ENCODE results near the gene ORM1.

Gene ORM1

DNA sequence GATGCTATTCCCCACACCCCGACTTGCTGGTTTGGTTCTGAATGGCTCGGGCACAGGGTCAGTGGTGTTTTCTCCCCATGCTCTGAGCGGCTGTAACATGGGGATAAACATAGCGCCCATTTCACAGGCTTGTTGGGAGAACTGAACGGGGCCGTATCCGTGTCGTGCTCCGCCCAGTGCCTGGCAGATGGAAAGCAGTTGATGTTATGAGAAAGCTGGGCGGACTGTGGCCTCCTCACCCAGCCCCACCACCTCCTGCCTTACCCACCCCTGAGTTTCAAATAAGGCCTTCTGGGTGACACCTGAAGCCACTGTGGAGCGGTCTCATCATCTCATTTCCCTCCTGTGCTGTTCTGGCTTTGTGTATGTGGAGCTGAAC, 21.3 kb downstream of the ORM1 start:
- DNase-seq (ENCODE audit: low read depth in 2 of 2) = no peak

DNA sequence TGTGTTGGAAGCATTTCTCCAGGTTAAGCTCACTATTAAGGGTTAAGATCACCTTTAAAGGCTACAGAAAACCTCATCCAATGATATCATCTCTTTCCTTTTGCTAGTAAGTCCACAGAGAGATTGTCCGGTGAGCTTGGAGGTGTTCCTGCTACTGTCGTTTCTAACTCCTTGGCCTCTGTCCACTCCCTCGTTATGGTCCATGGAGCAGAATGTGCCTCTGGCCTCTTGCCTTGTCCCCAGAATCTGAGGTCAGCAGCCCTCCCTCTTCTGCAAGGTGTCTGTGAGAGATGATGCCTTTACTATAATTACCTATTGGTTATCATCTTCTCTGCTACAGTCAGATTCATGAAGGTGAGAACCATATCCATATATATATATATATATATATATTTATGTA, 21.8 kb downstream of the ORM1 start:
- DNase-seq (ENCODE audit: low read depth in 2 of 2) = no peak

GRCh38 chr9:114345493-114346065, 22.7 kb downstream of the ORM1 start:
- DNase-seq (ENCODE audit: low read depth in 2 of 2) = no peak

DNA sequence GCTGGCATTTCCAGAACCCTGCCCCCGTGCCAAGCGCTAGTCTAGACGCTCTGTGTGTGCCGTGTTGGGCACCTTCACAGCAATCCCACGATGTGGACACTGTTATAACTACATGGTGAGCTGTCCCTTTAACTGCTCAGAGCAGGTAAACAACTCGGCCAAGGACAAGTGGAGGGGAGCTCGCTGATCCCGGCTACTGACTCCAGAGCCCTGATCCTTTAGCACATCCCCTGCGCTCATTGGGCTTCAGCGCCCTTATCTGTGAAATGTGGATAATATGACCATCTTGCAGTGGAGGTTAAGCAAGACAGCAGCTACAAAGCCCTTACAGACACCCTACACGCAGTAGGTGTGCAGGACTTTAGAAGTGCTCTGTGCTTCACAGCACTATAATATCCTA, 23.2 kb downstream of the ORM1 start:
- no peak for DNase-seq (ENCODE audit: low read depth in 2 of 2)

DNA sequence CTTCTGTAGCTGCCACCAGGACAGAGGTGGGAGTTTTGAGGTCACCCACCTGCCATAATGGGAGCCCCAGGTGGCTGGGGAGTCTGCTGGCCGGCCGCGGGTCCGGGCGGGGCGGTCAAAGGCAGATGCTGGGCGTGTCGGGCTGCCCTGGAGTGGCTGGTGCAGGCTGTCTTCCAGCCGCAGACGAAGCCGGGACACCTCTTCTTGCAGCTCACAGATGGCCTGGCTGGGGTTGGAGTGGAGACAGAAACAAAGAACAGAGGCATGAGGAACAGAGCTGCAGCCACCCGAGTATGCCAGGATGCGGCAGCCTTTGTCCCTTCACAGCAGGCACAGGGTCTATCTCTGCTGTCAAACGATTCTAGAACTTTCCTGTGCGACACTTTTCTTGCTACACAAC, 24.8 kb downstream of the ORM1 start:
- no peak for DNase-seq (ENCODE audit: low read depth in 2 of 2)

DNA sequence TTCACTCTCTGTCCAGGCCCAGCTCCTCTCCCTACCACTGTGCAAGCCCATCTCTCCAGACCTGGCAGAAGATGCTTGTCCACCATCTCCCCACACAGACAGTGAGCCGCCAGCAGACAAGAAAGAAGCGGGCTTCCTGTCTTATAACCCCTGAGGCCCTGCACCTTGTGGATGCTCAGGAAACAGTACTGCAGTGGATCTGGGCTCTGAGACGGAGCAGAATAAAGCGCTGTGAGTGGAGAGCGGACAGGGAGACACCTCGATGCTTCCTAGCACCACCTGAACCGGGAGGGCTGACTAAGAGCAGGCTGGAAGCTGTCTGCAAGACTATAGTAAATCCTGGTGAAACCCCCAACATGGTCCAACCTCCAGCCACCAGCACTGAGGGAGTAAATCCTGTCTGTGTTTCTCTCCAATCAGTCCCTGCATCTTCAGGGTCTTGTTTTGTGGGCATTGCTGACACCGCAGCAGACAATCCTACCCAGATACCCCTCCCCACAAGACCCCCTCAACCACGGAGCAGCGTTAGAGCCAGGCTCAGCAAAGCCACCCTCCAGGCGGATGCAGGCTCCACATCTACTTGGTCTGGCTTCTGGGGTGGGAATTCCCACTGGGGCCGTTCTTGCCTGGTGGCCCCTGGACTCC, 25.5 kb downstream of the ORM1 start:
- no peak for DNase-seq (ENCODE audit: low read depth in 2 of 2)

DNA sequence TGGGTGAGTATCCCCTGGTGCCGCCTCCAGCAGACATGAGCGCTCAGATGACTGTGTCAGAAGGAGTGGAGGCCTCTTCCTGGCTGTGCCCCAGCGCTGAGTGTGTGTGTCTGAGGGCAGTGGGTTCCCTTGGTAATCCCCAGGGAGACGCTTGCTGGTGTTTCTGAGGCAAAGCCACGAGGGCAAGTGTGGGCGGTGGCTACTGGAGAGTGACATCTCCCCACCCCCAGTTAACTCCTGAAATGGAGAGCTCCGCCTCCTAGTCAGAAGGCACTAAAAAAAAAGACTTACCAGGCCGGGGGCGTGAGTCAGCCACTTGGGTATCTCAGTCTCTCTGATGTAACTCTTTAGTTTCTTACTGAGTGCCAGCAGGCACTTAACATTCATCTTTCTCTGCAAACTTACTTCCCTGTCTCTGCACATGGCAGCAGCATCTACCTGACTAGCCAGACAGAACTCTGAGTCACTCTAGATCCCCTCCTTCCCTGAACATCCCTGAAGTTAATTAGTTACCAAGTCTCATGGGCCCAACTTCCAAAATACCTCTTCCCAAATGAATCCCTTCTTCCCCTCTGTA, 26.1 kb downstream of the ORM1 start:
- DNase-seq (ENCODE audit: low read depth in 2 of 2) = peak; percentile 74

GRCh38 chr9:114349713-114350480, 27.0 kb downstream of the ORM1 start:
- DNase-seq (ENCODE audit: low read depth in 2 of 2) = no peak

GRCh38 chr9:114350636-114351401, 27.9 kb downstream of the ORM1 start:
- no peak for DNase-seq (ENCODE audit: low read depth in 2 of 2)

GRCh38 chr9:114351932-114352331, 29.0 kb downstream of the ORM1 start:
- DNase-seq (ENCODE audit: low read depth in 2 of 2) = no peak

GRCh38 chr9:114355821-114356220, 32.9 kb downstream of the ORM1 start:
- no peak for DNase-seq (ENCODE audit: low read depth in 2 of 2)

DNA sequence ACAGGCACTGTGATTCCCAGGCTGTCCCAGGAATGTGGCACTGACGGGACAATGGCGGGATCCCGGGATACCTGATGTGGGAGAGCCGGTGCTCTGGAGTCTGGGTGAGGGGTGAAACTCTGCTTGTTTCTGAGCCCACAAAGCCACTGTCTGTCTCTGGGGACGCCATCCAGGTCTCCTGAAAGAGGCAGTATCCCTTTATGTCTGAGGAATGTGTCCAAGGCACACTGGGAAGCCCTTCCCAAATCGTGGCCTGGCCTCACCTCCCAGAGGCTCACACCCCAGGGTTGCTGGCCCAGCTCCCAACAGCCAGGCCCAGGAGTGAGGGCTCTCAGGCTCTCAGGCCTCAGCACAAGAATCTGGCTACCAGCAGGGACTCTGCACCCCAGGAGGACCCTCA, 33.9 kb downstream of the ORM1 start:
- no peak for DNase-seq (ENCODE audit: low read depth in 2 of 2)

DNA sequence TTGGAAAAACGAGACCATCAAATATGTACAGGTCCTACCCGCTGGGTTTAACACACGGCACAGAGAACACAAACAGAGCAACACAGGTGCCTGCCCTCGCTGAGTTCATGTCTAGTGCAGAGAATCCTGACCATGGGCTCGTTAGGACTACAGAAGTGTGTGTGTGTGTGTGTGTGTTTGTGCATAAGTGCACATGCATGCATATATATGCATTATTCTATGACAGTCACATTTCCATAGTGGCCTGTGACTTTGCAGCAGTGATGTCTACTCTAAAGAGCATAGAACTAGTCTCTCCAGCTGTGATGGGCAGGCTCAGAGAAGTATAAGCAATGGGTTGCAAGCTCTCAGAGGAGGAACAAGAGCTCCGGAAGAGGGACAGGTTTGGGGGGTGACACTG, 34.5 kb downstream of the ORM1 start:
- no peak for DNase-seq (ENCODE audit: low read depth in 2 of 2)

- DNase-seq (ENCODE audit: low read depth in 2 of 2) = no peak
Measured at GRCh38 chr9:114357911-114358328, 35.0 kb downstream of the ORM1 start.

- DNase-seq (ENCODE audit: low read depth in 2 of 2) = no peak
Measured at GRCh38 chr9:114359801-114360200, 36.9 kb downstream of the ORM1 start.

DNA sequence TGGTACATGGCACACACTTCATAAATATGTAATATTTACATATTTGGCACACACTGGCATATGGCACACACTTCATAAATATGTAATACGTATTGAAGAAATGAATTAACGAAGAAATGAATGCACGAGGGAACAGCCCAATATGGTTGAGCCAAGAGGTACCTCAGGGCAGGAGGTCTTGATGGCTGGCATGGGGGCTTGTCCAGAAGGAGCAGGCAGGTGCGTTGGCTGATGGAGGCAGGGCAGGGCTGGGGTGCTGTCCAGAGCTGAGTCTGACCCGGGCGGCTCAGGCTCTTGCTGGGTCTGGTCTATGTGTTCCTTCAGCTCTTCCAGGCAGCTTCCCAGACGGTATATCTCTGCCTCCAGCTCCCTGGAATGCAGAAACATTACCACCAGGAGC, 38.6 kb downstream of the ORM1 start:
- no peak for DNase-seq (ENCODE audit: low read depth in 2 of 2)

DNA sequence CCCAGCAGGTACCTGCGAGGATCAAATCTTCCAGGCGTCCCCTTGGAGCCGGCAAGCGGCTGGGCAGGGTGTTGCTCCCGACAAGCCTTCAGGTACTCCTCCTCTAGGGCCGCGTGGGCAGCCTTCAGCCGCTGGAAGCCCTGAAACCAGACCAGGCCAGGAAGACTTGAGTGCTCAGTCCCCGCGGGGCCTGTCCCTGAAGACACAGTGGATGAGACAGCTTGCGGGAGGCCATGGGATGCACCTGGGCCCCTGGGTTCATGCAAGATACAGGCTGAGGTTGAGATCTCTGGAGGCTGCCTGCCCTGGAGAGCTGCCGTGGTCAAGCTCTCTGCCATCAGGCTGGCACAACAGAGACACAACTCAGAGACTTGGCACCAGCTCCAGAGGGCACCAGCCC, 39.5 kb downstream of the ORM1 start:
- no peak for DNase-seq (ENCODE audit: low read depth in 2 of 2)

GRCh38 chr9:114363424-114363823, 40.5 kb downstream of the ORM1 start:
- DNase-seq (ENCODE audit: low read depth in 2 of 2) = no peak

- DNase-seq (ENCODE audit: low read depth in 2 of 2) = no peak
Measured at GRCh38 chr9:114364134-114365041, 41.5 kb downstream of the ORM1 start.

DNA sequence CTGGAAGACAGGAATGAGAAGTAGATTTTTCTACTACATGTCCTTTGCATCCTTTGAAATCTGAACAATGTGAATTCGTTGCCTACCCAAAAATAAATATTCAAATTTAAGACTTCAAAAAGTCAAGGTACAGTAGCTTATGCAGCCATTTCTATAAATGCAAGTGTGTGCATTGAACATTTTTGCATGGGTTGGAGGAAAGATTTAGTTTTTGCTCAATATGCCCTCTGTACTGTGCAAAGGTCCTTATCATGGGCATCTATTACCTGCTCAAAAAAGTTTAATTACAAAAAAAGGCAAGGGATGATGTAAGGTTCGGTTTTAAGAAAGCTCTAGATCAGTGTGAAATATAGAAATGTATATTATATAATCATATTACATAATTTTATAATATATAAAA, 42.3 kb downstream of the ORM1 start:
- DNase-seq (ENCODE audit: low read depth in 2 of 2) = no peak
